ENCODE data around the gene RAB11FIP2.
A peak's percentile ranks its signal among the peaks of the same experiment; 100 is the strongest.

Gene RAB11FIP2

DNA sequence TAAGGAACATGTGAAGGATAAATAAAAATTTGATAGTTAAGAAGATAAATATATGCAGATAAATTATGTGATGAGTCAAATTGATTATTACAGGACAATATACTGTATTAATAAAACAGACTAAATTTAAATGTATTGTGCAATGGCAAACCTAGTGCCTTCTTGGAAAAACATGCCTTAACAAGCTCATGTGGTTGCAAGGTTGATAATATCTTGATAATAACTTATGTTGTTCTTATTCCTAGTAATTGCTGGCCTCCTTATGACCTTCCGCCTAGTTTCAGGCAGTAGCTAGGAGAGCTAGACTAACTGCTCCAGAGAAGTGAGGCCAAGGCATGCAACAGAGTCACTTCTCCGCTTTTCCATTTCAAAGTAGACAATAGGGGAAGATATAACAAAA lies 7.6 kb upstream of the RAB11FIP2 start:
- H3K27ac ChIP-seq: no peak overlapping the region
- no peaks in the 10 kb centered on the region for H3K79me2 ChIP-seq
- H3K9me3 ChIP-seq (ENCODE audit: control insufficient read depth, low read length): no peaks in the 10 kb centered on the region
- no peaks in the 10 kb centered on the region for H3K36me3 ChIP-seq (ENCODE audit: control insufficient read depth, insufficient read depth, low read length)
- no peak overlapping the region for H3K4me3 ChIP-seq (ENCODE audit: low read depth, low read length)
- H2AFZ ChIP-seq: no peak overlapping the region
- H3K4me1 ChIP-seq: peaks cover 8% of the 10 kb centered on the region
- TF ChIP-seq CTCF (IDR thresholded peaks at IDR 0.05): no peak
- no peaks in the 10 kb centered on the region for H3K27me3 ChIP-seq (ENCODE audit: control insufficient read depth, insufficient read depth, low read length)
- no peak overlapping the region for H3K9ac ChIP-seq
- H3K4me2 ChIP-seq (ENCODE audit: low read length): peak overlapping the region; percentile 32

- Histone ChIP-seq H3K4me2 (ENCODE audit: low read length) (no peak overlapping the region), H2AFZ (no peak overlapping the region), H3K27me3 (ENCODE audit: control insufficient read depth, insufficient read depth, low read length) (no peaks in the 10 kb centered on the region), H3K9me3 (ENCODE audit: control insufficient read depth, low read length) (no peaks in the 10 kb centered on the region), H3K27ac (no peak overlapping the region), H3K36me3 (ENCODE audit: control insufficient read depth, insufficient read depth, low read length) (no peaks in the 10 kb centered on the region), H3K9ac (no peak overlapping the region), H3K4me3 (ENCODE audit: low read depth, low read length) (no peak overlapping the region), H3K4me1 (peaks cover 8% of the 10 kb centered on the region), H3K79me2 (no peaks in the 10 kb centered on the region)
- no peak for TF ChIP-seq CTCF (IDR thresholded peaks at IDR 0.05)
These were observed 6.1 kb upstream of the RAB11FIP2 start for GRCh38 chr10:118052816-118053215.

- Histone ChIP-seq H3K27ac (no peak overlapping the region), H3K9ac (no peak overlapping the region), H3K27me3 (ENCODE audit: control insufficient read depth, insufficient read depth, low read length) (no peaks in the 10 kb centered on the region), H3K4me3 (ENCODE audit: low read depth, low read length) (peak overlapping the region; percentile 87), H2AFZ (peak overlapping the region; percentile 91), H3K36me3 (ENCODE audit: control insufficient read depth, insufficient read depth, low read length) (no peaks in the 10 kb centered on the region), H3K79me2 (no peaks in the 10 kb centered on the region), H3K4me2 (ENCODE audit: low read length) (peak overlapping the region; percentile 90), H3K4me1 (peaks cover 6% of the 10 kb centered on the region), H3K9me3 (ENCODE audit: control insufficient read depth, low read length) (no peaks in the 10 kb centered on the region)
- no peak for TF ChIP-seq CTCF (IDR thresholded peaks at IDR 0.05)
These were observed 1.1 kb upstream of the RAB11FIP2 start for GRCh38 chr10:118047880-118048279.

DNA sequence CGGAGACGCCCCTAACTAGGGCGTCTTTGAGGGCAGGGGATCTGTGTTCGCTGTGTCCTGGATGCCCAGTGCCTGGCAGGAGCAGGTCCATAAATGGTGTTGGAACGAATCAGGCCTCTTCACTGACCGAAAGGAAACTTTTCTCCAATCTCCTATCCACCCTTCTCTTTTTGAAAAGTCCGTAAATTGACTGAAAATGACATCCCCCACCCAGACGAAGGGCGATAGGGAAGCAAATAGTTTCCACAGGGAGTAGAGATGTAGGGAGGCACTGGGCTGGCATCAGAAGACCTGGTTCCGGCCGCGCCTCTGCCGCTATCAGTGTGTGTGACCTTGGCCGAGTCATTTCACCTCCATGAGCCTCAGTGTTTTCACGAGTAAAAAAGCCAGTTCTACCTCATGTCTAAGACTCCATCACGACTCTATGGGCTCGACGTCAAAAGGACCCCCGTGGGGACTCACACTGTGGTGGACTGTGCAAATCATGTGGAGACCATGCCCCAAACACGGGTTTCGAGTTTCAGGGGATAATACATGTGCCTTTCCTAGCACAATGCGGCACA lies 497 bp upstream of the RAB11FIP2 start:
- peak overlapping the region; percentile 83 for H3K27ac ChIP-seq
- H3K4me2 ChIP-seq (ENCODE audit: low read length): peak overlapping the region; percentile 90

More for the DNA sequence above, 497 bp upstream of the RAB11FIP2 start:
- no peaks in the 10 kb centered on the region for H3K79me2 ChIP-seq
- H2AFZ ChIP-seq: peak overlapping the region; percentile 91
- H3K36me3 ChIP-seq (ENCODE audit: control insufficient read depth, insufficient read depth, low read length): no peaks in the 10 kb centered on the region
- no peak for TF ChIP-seq CTCF (IDR thresholded peaks at IDR 0.05)
- no peaks in the 10 kb centered on the region for H3K27me3 ChIP-seq (ENCODE audit: control insufficient read depth, insufficient read depth, low read length)
- H3K9ac ChIP-seq: no peak overlapping the region
- H3K4me1 ChIP-seq: peaks cover 6% of the 10 kb centered on the region
- no peaks in the 10 kb centered on the region for H3K9me3 ChIP-seq (ENCODE audit: control insufficient read depth, low read length)
- H3K4me3 ChIP-seq (ENCODE audit: low read depth, low read length): peak overlapping the region; percentile 87

Data from parathyroid adenoma (tissue), 2 donors.